Kidney epithelial cell (primary cell): Measurements from ENCODE around the gene KRABD2.
"Not testable (repeated sequence)": the region's sequence is repeated elsewhere in the genome, so short reads cannot be mapped to it uniquely, and the experiment has no call there.

Experiments used
- DNase-seq: peaks from one replicate; pipeline ENCODE4 v3.0.0-alpha.2; 2010; ENCODE audit warnings: low read depth
- H3K27me3 ChIP-seq: 2 replicates; pipeline ENCODE4 v1.6.0; 2011; ENCODE audit warnings: low read length; ENCODE audit not compliant: control insufficient read depth, insufficient read depth
- H3K36me3 ChIP-seq: 2 replicates; pipeline ENCODE4 v1.5.1; 2011; ENCODE audit warnings: low read length; ENCODE audit not compliant: control insufficient read depth, insufficient read depth
- H3K4me3 ChIP-seq: 2 replicates; pipeline ENCODE4 v1.5.1; 2011; ENCODE audit warnings: low read depth, mild to moderate bottlenecking, control low read depth, low read length
- CTCF ChIP-seq: IDR thresholded peaks from 2 replicates; pipeline ENCODE4 v1.5.1; 2011; ENCODE audit warnings: mild to moderate bottlenecking, moderate library complexity, low read length, control low read depth, inconsistent platforms; ENCODE audit not compliant: insufficient read depth, poor library complexity, severe bottlenecking

The KRABD2 gene

GRCh38 chr17:8397636-8398035 is 21.1 kb upstream of the KRABD2 start, which contains the start of gene RNF222:
TSS of gene RNF222 (minus strand) at chr17:8397827. CDS start at chr17:8393461, 4,366 bp downstream.
- Histone ChIP-seq H3K27me3 (peaks cover 6% of the 10 kb centered on the region), H3K4me3 (no peak within 1 kb of the TSS), H3K36me3 (no peaks in the 10 kb centered on the region)
- TF ChIP-seq CTCF = no peak
- DNase-seq = no peak

GRCh38 chr17:8394497-8394896 is 18.0 kb upstream of the KRABD2 start:
- DNase-seq, H3K27me3 ChIP-seq, H3K36me3 ChIP-seq, H3K4me3 ChIP-seq: not testable (repeated sequence)

GRCh38 chr17:8393470-8394231 is 17.1 kb upstream of the KRABD2 start:
- H3K27me3 ChIP-seq = peaks cover 6% of the 10 kb centered on the region
- TF ChIP-seq CTCF = no peak
- DNase-seq = no peak
- no peaks in the 10 kb centered on the region for H3K36me3 ChIP-seq
- no peak overlapping the region for H3K4me3 ChIP-seq

- no peak overlapping the region for H3K4me3 ChIP-seq
- H3K27me3 ChIP-seq = peaks cover 4% of the 10 kb centered on the region
- no peak for TF ChIP-seq CTCF
- H3K36me3 ChIP-seq = no peaks in the 10 kb centered on the region
- DNase-seq = no peak
Observed at GRCh38 chr17:8392674-8393469, 16.4 kb upstream of the KRABD2 start.

- no peak for DNase-seq
Observed at GRCh38 chr17:8392274-8392673, 15.8 kb upstream of the KRABD2 start.

More at GRCh38 chr17:8392274-8392673, 15.8 kb upstream of the KRABD2 start:
- TF ChIP-seq CTCF = no peak
- H3K27me3 ChIP-seq = no peaks in the 10 kb centered on the region
- no peak overlapping the region for H3K4me3 ChIP-seq
- H3K36me3 ChIP-seq = no peaks in the 10 kb centered on the region
